ENCODE measurements around the gene ANO7.
A peak's percentile ranks its signal among the peaks of the same experiment; 100 is the strongest.

Gene ANO7

GRCh38 chr2:241217320-241218031, 29.0 kb downstream of the ANO7 start:
- Histone ChIP-seq H3K27me3 (no peaks in the 10 kb centered on the region), H3K4me1 (peaks cover 2% of the 10 kb centered on the region; the same call in 1 of the 2 replicates), H3K36me3 (no peaks in the 10 kb centered on the region), H3K9me3 (no peaks in the 10 kb centered on the region), H3K4me3 (ENCODE audit: low read depth, low read length) (peak overlapping the region; percentile 34; the same call in 1 of the 2 replicates)
- TF ChIP-seq CTCF (IDR thresholded peaks at IDR 0.05; ENCODE audit: low read depth, low read length) = no peak
- DNase-seq = peak; percentile 84

GRCh38 chr2:241218131-241219029, 29.9 kb downstream of the ANO7 start:
- no peaks in the 10 kb centered on the region for H3K9me3 ChIP-seq
- peak; percentile 71 for DNase-seq
- peak; percentile 20; the same call in 1 of the 2 replicates for TF ChIP-seq CTCF (IDR thresholded peaks at IDR 0.05; ENCODE audit: low read depth, low read length)
- no peaks in the 10 kb centered on the region for H3K36me3 ChIP-seq
- H3K27me3 ChIP-seq = no peaks in the 10 kb centered on the region
- peak overlapping the region; percentile 83 for H3K4me3 ChIP-seq (ENCODE audit: low read depth, low read length)
- peaks cover 2% of the 10 kb centered on the region; the same call in 1 of the 2 replicates for H3K4me1 ChIP-seq

GRCh38 chr2:241219030-241219382, 30.5 kb downstream of the ANO7 start:
- Histone ChIP-seq H3K4me1 (peaks cover 7% of the 10 kb centered on the region), H3K4me3 (ENCODE audit: low read depth, low read length) (peak overlapping the region; percentile 83), H3K36me3 (no peaks in the 10 kb centered on the region), H3K27me3 (no peaks in the 10 kb centered on the region), H3K9me3 (no peaks in the 10 kb centered on the region)
- no peak for TF ChIP-seq CTCF (IDR thresholded peaks at IDR 0.05; ENCODE audit: low read depth, low read length)
- DNase-seq = no peak

- no peak for TF ChIP-seq CTCF (IDR thresholded peaks at IDR 0.05; ENCODE audit: low read depth, low read length)
- DNase-seq = no peak
- Histone ChIP-seq H3K36me3 (no peaks in the 10 kb centered on the region; the same call in 1 of the 2 replicates), H3K9me3 (no peaks in the 10 kb centered on the region), H3K4me1 (peaks cover 7% of the 10 kb centered on the region), H3K27me3 (no peaks in the 10 kb centered on the region), H3K4me3 (ENCODE audit: low read depth, low read length) (no peak overlapping the region)
Measured at GRCh38 chr2:241219856-241220356, 31.4 kb downstream of the ANO7 start.

- Histone ChIP-seq H3K9me3 (no peaks in the 10 kb centered on the region), H3K27me3 (no peaks in the 10 kb centered on the region), H3K4me3 (ENCODE audit: low read depth, low read length) (no peak overlapping the region), H3K36me3 (peaks cover 13% of the 10 kb centered on the region), H3K4me1 (peaks cover 7% of the 10 kb centered on the region)
- DNase-seq = no peak
- TF ChIP-seq CTCF (IDR thresholded peaks at IDR 0.05; ENCODE audit: low read depth, low read length) = no peak
Measured at GRCh38 chr2:241223211-241224017, 34.9 kb downstream of the ANO7 start.

Data from BE2C (cell line).